ENCODE results near the gene FNDC5.

FNDC5 gene

GRCh38 chr1:32897082-32898049 is 26.7 kb upstream of the FNDC5 start:
- DNase-seq: no peak

GRCh38 chr1:32896451-32896850 is 25.7 kb upstream of the FNDC5 start:
- no peak for DNase-seq

- no peak for DNase-seq
Measured at GRCh38 chr1:32895325-32896215, 24.9 kb upstream of the FNDC5 start.

- no peak for DNase-seq
Measured at GRCh38 chr1:32894681-32895080, 24.0 kb upstream of the FNDC5 start.

- DNase-seq: no peak
Measured at GRCh38 chr1:32894019-32894600, 23.4 kb upstream of the FNDC5 start.

- DNase-seq: no peak
Measured at GRCh38 chr1:32893198-32894018, 22.7 kb upstream of the FNDC5 start.

GRCh38 chr1:32892368-32893197 is 21.9 kb upstream of the FNDC5 start:
- no peak for DNase-seq

- DNase-seq: no peak
Measured at GRCh38 chr1:32891630-32892029, 20.9 kb upstream of the FNDC5 start.

GRCh38 chr1:32891241-32891570 is 20.5 kb upstream of the FNDC5 start:
- DNase-seq: no peak

- no peak for DNase-seq
Measured at GRCh38 chr1:32890516-32891240, 20.0 kb upstream of the FNDC5 start.

- no peak for DNase-seq
Measured at GRCh38 chr1:32889731-32890278, 19.1 kb upstream of the FNDC5 start.

- DNase-seq: no peak
Measured at GRCh38 chr1:32888677-32889420, 18.1 kb upstream of the FNDC5 start.

- DNase-seq: no peak
Measured at GRCh38 chr1:32888134-32888533, 17.4 kb upstream of the FNDC5 start.

GRCh38 chr1:32887623-32888022 is 16.9 kb upstream of the FNDC5 start:
- no peak for DNase-seq

- no peak for DNase-seq
Measured at GRCh38 chr1:32886828-32887414, 16.2 kb upstream of the FNDC5 start.

- no peak for DNase-seq
Measured at GRCh38 chr1:32886004-32886827, 15.5 kb upstream of the FNDC5 start, which contains the start of gene HPCA. Gene HPCA, plus strand, starts transcription at chr1:32886491. Its CDS starts 2,408 bp downstream, at chr1:32888899.

GRCh38 chr1:32885676-32886003 is 14.9 kb upstream of the FNDC5 start:
- no peak for DNase-seq

- no peak for DNase-seq
Measured at GRCh38 chr1:32884726-32885125, 14.0 kb upstream of the FNDC5 start.

- no peak for DNase-seq
Measured at GRCh38 chr1:32884032-32884372, 13.3 kb upstream of the FNDC5 start.

All from activated effector memory CD4-positive, alpha-beta T cell treated with Interleukin-2 at 50 U/mL for 16 hours (primary cell).